Keratinocyte (primary cell): Measurements from ENCODE around the gene LHX3. TPM values are rescaled to one million over a fixed set of nuclear protein-coding genes. Genes with fewer than 3 reads are reported as not detected.
A peak's percentile ranks its signal among the peaks of the same experiment; 100 is the strongest.

Source experiments
- DNase-seq: peaks from one replicate; pipeline ENCODE4 v3.0.0-alpha.2; 2011; ENCODE audit warnings: low read depth, missing footprints, low spot score
- FAIRE-seq: peaks from 2 replicates; lab custom pipeline; 2011; peaks lifted over from hg19 to GRCh38; lab: Jason Lieb, UNC
- H2AFZ ChIP-seq: 2 replicates; pipeline ENCODE4 v1.6.0; 2012; ENCODE audit warnings: low read length, control low read depth, inconsistent platforms; ENCODE audit not compliant: control insufficient read depth
- H3K27ac ChIP-seq: 2 replicates; pipeline ENCODE4 v1.5.1; 2011; ENCODE audit warnings: low read length; ENCODE audit not compliant: control insufficient read depth, insufficient read depth
- H3K27me3 ChIP-seq: 3 replicates; pipeline ENCODE4 v1.6.0; 2011; ENCODE audit warnings: low read length; ENCODE audit not compliant: control insufficient read depth, insufficient read depth; ENCODE audit errors: extremely low read depth
- H3K36me3 ChIP-seq, 2 experiments: 2 replicates in 1 of 2; 3 replicates in 1 of 2; pipeline ENCODE4 v1.5.1; 2011; ENCODE audit warnings: low read length in 2 of 2, mild to moderate bottlenecking in 1 of 2; ENCODE audit not compliant: control insufficient read depth in 2 of 2, insufficient read depth in 2 of 2; ENCODE audit errors: extremely low read depth in 1 of 2
- H3K4me1 ChIP-seq: 3 replicates; pipeline ENCODE4 v1.5.1; 2011; ENCODE audit warnings: low read length; ENCODE audit not compliant: control insufficient read depth, insufficient read depth; ENCODE audit errors: extremely low read depth
- H3K4me2 ChIP-seq: 3 replicates; pipeline ENCODE4 v1.6.0; 2011; ENCODE audit warnings: low read depth, low read length; ENCODE audit not compliant: control insufficient read depth, insufficient read depth; ENCODE audit errors: extremely low read depth
- H3K4me3 ChIP-seq, 3 experiments: fragments of 200-600 bp in 1 of 3; sonication (generic) in 1 of 3; 2 replicates in 2 of 3; 3 replicates in 1 of 3; pipeline ENCODE4 v1.5.1; 2011 to 2016; ENCODE audit warnings: low read length in 3 of 3, mild to moderate bottlenecking in 3 of 3, control low read depth in 2 of 3, inconsistent platforms in 1 of 3, low read depth in 1 of 3, mixed read lengths in 1 of 3, mixed run types in 1 of 3, moderate library complexity in 1 of 3; ENCODE audit not compliant: control insufficient read depth in 2 of 3, insufficient read depth in 2 of 3; ENCODE audit errors: extremely low read depth in 1 of 3
- H3K79me2 ChIP-seq: 2 replicates; pipeline ENCODE4 v1.6.0; 2012; ENCODE audit warnings: low read length; ENCODE audit not compliant: control insufficient read depth, insufficient read depth
- H3K9ac ChIP-seq: 3 replicates; pipeline ENCODE4 v1.6.0; 2011; ENCODE audit warnings: low read length; ENCODE audit not compliant: control insufficient read depth, insufficient read depth; ENCODE audit errors: extremely low read depth
- H3K9me1 ChIP-seq: 3 replicates; pipeline ENCODE4 v1.6.0; 2011; ENCODE audit warnings: low read length; ENCODE audit not compliant: control insufficient read depth, insufficient read depth; ENCODE audit errors: extremely low read depth
- H3K9me3 ChIP-seq: 2 replicates; pipeline ENCODE4 v1.5.1; 2012; ENCODE audit warnings: low read depth, low read length; ENCODE audit not compliant: control insufficient read depth
- H4K20me1 ChIP-seq: 3 replicates; pipeline ENCODE4 v1.6.0; 2011; ENCODE audit warnings: low read length; ENCODE audit not compliant: control insufficient read depth, insufficient read depth; ENCODE audit errors: extremely low read depth
- CTCF ChIP-seq, 3 experiments: IDR thresholded peaks in 1 of 3; conservative IDR thresholded peaks in 1 of 3; optimal IDR thresholded peaks in 1 of 3; 2 replicates in 2 of 3; 3 replicates in 1 of 3; pipeline versions ENCODE3 to v1.5.1; 2011; ENCODE audit warnings: low read length in 3 of 3, mild to moderate bottlenecking in 3 of 3, moderate library complexity in 2 of 3, control low read depth in 1 of 3, inconsistent platforms in 1 of 3; ENCODE audit not compliant: insufficient read depth in 2 of 3; ENCODE audit errors: extremely low read depth in 1 of 3
- EZH2 ChIP-seq: IDR thresholded peaks from one replicate; pipeline ENCODE4 v1.6.1; 2012; ENCODE audit warnings: inconsistent platforms, mild to moderate bottlenecking, low read length, moderate library complexity
- dilution Hi-C: fragments of 300-500 bp; cut with MboI; formaldehyde crosslinking; loops from one replicate; pipeline ENCODE4 v1.7.0; 2020; ENCODE audit warnings: low sequenced_read_pairs; ENCODE audit not compliant: extremely low pct_ligation_motif_present
- polyA plus RNA-seq, 5 experiments: library from polyadenylated mRNA; depleted of rRNA in 3 of 5; stranded (reverse) in 3 of 5; stranded (forward) in 1 of 5; unstranded in 1 of 5; fragments of >200 nt; gene quantifications; 1 replicate in 1 of 5; 2 replicates in 3 of 5; 3 replicates in 1 of 5; pipeline versions ENCODE4 v1.2.1 to v1.2.3, GENCODE V29; 2011 to 2012; ENCODE audit warnings: missing spikeins in 2 of 5, low read depth in 1 of 5, low replicate concordance in 1 of 5

The LHX3 gene
- polyA plus RNA-seq, 1 donor (not counting 4 experiments of a cell fraction or from before 2014, with no cell fraction given) = not detected

GRCh38 chr9:136243631-136244030 lies 38.7 kb upstream of the LHX3 start:
- Histone ChIP-seq H3K9me1 (peaks cover 3% of the 10 kb centered on the region), H3K4me3 (no peak overlapping the region), H3K4me1 (peaks cover 25% of the 10 kb centered on the region), H3K9me3 (no peaks in the 10 kb centered on the region), H3K27me3 (peaks cover 23% of the 10 kb centered on the region), H2AFZ (no peak overlapping the region), H3K36me3 (peaks cover 1 to 7% of the 10 kb centered on the region in 2 experiments), H4K20me1 (peaks cover 19% of the 10 kb centered on the region), H3K9ac (no peak overlapping the region), H3K4me2 (no peak overlapping the region), H3K27ac (no peak overlapping the region), H3K79me2 (peaks cover 53% of the 10 kb centered on the region)
- TF ChIP-seq CTCF (optimal IDR thresholded peaks at IDR 0.05 in 1 of 3, IDR thresholded peaks at IDR 0.05 in 1 of 3, conservative IDR thresholded peaks at IDR 0.05 in 1 of 3; ENCODE audit: extremely low read depth in 1 of 3, insufficient read depth in 2 of 3, low read length in 3 of 3) (no peak), EZH2 (no peak)
- FAIRE-seq (no peak), DNase-seq (no peak)
- dilution Hi-C loops = no loop called here

GRCh38 chr9:136242918-136243525 lies 38.1 kb upstream of the LHX3 start:
- Histone ChIP-seq H4K20me1 (peaks cover 23% of the 10 kb centered on the region), H3K27me3 (peaks cover 17% of the 10 kb centered on the region), H3K4me1 (peaks cover 24% of the 10 kb centered on the region), H3K36me3 (peaks cover 1 to 7% of the 10 kb centered on the region in 2 experiments), H3K9me1 (peaks cover 3% of the 10 kb centered on the region), H3K4me3 (no peak overlapping the region), H3K9me3 (no peaks in the 10 kb centered on the region), H3K27ac (no peak overlapping the region), H2AFZ (no peak overlapping the region), H3K4me2 (no peak overlapping the region), H3K79me2 (peaks cover 56% of the 10 kb centered on the region), H3K9ac (no peak overlapping the region)
- dilution Hi-C loops = no loop called here
- TF ChIP-seq EZH2 (no peak), CTCF (optimal IDR thresholded peaks at IDR 0.05 in 1 of 3, IDR thresholded peaks at IDR 0.05 in 1 of 3, conservative IDR thresholded peaks at IDR 0.05 in 1 of 3; ENCODE audit: extremely low read depth in 1 of 3, insufficient read depth in 2 of 3, low read length in 3 of 3) (peak in 2 of 3 experiments; percentile 20 to 54)
- FAIRE-seq = no peak
- DNase-seq = no peak
